Naive B cell (primary cell): Measurements from ENCODE around the gene FGF4. TPM values are rescaled to one million over a fixed set of nuclear protein-coding genes. Genes with fewer than 3 reads are reported as not detected.
"Not testable (repeated sequence)": the region's sequence is repeated elsewhere in the genome, so short reads cannot be mapped to it uniquely, and the experiment has no call there.

Experiments used
- ATAC-seq, 2 donors: fragments of 150-1000 bp; cut with Tn5 transposase; 2 replicates each; pipeline ENCODE4 v1.10.0; 2021; ENCODE audit warnings: low read depth in 2 of 2, mild to moderate bottlenecking in 2 of 2, moderate library complexity in 2 of 2
- DNase-seq: peaks from one replicate; pipeline ENCODE4 v3.0.0; 2022
- H3K27ac Mint-ChIP-seq, 6 donors: one replicate each; pipeline ENCODE4 v1.8.0; 2020 to 2022; ENCODE audit warnings: mild to moderate bottlenecking in 6 of 6, mixed read lengths in 6 of 6, moderate library complexity in 5 of 6, inconsistent platforms in 2 of 6
- H3K27me3 Mint-ChIP-seq, 3 donors: one replicate each; pipeline ENCODE4 v1.8.0; 2021 to 2022; ENCODE audit warnings: mixed read lengths in 3 of 3, mild to moderate bottlenecking in 1 of 3
- H3K36me3 Mint-ChIP-seq, 2 donors: one replicate each; pipeline ENCODE4 v1.8.0; 2020 to 2022; ENCODE audit warnings: mixed read lengths in 2 of 2, inconsistent platforms in 1 of 2, mild to moderate bottlenecking in 1 of 2
- H3K4me1 Mint-ChIP-seq, 3 donors: one replicate each; pipeline ENCODE4 v1.8.0; 2020 to 2022; ENCODE audit warnings: mixed read lengths in 3 of 3, inconsistent platforms in 1 of 3, mild to moderate bottlenecking in 1 of 3, moderate library complexity in 1 of 3
- H3K4me3 Mint-ChIP-seq, 8 donors: one replicate each; pipeline ENCODE4 v1.8.0; 2020 to 2022; ENCODE audit warnings: mild to moderate bottlenecking in 8 of 8, mixed read lengths in 8 of 8, moderate library complexity in 8 of 8, inconsistent platforms in 2 of 8
- H3K9me3 Mint-ChIP-seq, 7 donors: one replicate each; pipeline ENCODE4 v1.8.0; 2020 to 2022; ENCODE audit warnings: mixed read lengths in 7 of 7, mild to moderate bottlenecking in 5 of 7, inconsistent platforms in 2 of 7, moderate library complexity in 1 of 7
- polyA plus RNA-seq, 6 donors: library from polyadenylated mRNA; unstranded; fragments of 300-500 nt; fragmentation: Illumina TruSeq; gene quantifications; one replicate each; pipeline ENCODE4 v1.2.3, GENCODE V29; 2021; ENCODE audit warnings: low read depth in 6 of 6

Gene FGF4
- polyA plus RNA-seq, 6 donors from 2014 or later: not detected

DNA sequence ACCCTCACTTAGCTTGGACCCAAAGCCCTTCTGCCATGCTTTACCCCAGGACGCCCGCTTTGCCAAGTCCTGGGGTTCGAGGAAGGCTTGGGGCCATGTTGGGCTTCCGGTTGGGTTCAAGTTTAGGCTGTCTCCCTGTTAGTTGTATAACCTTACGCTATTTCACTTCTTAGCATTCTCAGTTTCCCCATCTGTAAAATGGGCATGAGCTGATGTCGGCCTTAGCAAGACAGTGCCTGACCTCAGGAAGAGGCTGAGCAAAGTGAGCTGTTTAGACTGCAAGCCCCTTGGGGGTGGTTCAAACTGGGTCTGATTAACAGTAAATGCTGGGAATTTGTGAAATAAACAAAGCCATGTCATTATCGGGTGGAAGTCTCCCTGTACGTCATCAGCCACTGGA is 3.2 kb upstream of the FGF4 start:
- ATAC-seq (no peak), DNase-seq (no peak)
- Mint-ChIP-seq H3K27ac (no peak overlapping the region), H3K4me3 (no peak overlapping the region), H3K27me3 (peaks cover 6 to 43% (median 41%) of the 10 kb centered on the region in 3 donors), H3K9me3 (peaks cover 0 to 3% (median 0%) of the 10 kb centered on the region in 7 donors), H3K4me1 (no peaks in the 10 kb centered on the region), H3K36me3 (no peaks in the 10 kb centered on the region)

DNA sequence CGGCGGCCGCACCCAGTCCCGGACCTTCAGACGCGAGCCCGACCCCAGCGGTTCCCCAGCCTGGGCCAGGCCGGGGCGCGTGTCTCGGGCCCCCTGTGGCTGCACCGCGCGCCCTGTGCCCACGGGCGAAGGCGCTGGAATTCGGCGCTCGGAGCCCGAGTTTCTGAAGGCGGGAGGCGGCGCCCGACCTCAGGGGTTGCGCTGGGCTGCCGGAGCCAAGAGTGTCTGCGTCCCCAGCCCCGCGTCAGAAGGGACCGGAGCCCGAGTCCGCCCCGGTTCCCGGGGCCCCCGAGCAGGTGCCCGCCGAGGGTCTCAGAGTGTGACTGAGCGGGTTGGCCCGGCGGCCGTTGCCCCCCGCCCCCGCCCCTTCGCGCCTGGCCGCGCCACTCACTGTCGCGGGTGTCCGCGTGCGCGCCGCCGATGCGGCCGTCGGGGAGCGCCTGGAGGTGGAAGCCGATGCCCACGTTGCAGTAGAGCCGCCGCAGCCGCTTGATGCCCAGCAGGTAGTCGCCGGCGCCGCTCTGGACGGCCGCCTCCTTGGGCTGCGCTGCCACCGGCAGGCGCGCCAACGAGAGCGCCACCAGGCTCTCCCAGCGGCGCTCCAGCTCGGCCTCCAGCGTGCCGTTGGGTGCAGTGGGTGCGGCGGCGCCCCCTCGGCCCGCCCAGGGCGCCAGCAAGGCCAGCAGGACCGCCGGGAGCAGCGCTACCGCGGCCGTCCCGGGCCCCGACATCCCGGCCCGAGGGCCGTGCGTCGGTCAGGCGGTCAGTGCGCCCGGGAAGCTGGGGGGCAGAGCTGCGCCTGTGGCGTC is 583 bp downstream of the FGF4 start:
- H3K36me3 Mint-ChIP-seq: no peaks in the 10 kb centered on the region
- no peak overlapping the region for H3K27ac Mint-ChIP-seq
- H3K4me3 Mint-ChIP-seq: no peak overlapping the region
- peaks cover 0 to 2% (median 0%) of the 10 kb centered on the region in 7 donors for H3K9me3 Mint-ChIP-seq
- ATAC-seq (no peak), DNase-seq (no peak)
- no peaks in the 10 kb centered on the region for H3K4me1 Mint-ChIP-seq
- peaks cover 22 to 66% (median 48%) of the 10 kb centered on the region in 3 donors for H3K27me3 Mint-ChIP-seq

DNA sequence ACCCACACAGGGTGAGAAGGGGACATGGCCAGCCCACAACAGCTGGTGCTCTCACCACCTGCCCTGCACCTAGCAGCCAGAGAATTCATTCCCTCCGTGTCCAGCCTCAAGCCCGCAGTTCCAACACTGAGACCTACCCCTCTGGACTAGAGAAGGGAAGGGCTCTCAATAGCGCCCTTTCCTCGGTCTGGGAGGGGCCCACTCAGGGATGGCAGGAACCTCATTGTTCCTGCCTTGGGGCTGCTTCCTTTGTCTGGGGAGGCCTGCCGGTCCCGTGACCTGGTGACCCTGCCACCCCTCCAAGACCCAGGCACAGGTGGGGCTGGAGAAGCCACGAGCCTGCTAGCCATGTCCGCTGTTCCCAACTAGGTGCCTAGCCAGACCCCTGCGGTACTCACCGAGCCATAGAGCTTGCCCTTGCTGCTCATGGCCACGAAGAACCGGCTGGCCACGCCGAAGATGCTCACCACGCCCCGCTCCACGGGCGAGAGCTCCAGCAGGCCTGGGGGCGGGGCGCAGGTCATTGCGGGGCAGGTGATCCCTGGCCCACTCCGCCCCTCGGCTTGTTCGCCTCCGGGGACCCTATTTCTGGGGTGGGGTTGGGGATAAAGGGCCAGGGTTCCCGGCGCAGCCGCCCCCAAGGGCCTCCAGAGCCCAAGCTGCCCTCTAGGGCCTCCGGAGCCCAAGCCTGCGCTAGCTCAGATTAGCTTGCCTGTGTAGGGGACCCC is 1.4 kb downstream of the FGF4 start:
- Mint-ChIP-seq H3K4me1 (no peaks in the 10 kb centered on the region), H3K36me3 (no peaks in the 10 kb centered on the region), H3K27me3 (peaks cover 24 to 68% (median 53%) of the 10 kb centered on the region in 3 donors), H3K4me3 (no peak overlapping the region), H3K27ac (no peak overlapping the region), H3K9me3 (peaks cover 0 to 6% (median 0%) of the 10 kb centered on the region in 7 donors)
- DNase-seq (no peak), ATAC-seq (no peak)

DNA sequence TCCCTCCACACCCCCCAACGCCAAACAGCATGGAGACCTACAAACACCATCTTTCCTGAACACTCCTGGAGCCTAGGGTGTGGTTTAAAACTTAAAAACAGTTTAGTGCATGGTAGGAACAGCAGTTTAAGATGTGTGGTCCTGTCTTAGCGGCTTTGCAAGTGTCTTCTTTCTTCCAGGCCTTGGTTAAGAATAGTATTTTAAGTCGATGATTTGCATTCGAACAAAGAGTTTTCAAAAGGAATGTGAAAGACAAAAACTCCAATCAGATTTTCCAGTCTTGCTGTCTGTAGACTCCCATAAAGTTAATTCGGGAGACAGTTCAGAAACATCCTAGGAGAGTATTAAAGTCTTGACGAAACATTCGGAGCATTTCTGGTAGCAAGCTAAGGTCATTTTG is 3.7 kb downstream of the FGF4 start:
- Mint-ChIP-seq H3K36me3 (no peaks in the 10 kb centered on the region), H3K27me3 (peaks cover 21 to 58% (median 43%) of the 10 kb centered on the region in 3 donors), H3K27ac (no peak overlapping the region), H3K4me1 (no peaks in the 10 kb centered on the region), H3K4me3 (no peak overlapping the region), H3K9me3 (peaks cover 0 to 6% (median 0%) of the 10 kb centered on the region in 7 donors)
- ATAC-seq (no peak), DNase-seq (no peak)

GRCh38 chr11:69770540-69770939 is 4.6 kb downstream of the FGF4 start:
- H3K27ac Mint-ChIP-seq: no peak overlapping the region

DNA sequence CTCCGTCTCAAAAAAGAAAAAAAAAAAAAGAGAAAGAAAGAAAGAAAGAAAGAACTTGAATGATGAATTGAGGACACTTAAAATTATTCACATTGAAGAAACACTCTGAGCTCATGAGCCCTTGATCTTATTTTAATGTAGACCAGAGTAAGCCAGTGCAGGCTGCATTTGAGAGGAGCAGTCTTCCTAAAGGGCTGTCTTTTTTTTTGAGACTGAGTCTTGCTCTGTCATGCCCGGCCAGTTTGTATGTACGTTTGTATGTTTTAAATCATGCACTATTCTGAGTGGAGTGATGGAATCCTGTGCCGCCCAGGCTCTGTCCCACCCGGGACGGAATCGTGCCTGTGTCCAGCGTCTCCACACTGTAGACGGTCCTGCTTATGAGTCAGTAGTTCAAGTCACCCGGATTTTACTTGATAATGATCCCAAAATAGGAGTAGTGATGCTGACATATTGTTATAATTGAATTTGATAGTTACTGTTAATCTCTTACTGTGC is 9.6 kb downstream of the FGF4 start:
- Mint-ChIP-seq H3K9me3 (peaks cover 0 to 8% (median 0%) of the 10 kb centered on the region in 7 donors), H3K4me1 (peaks cover 0 to 4% (median 0%) of the 10 kb centered on the region in 3 donors), H3K27me3 (peaks cover 16 to 59% (median 44%) of the 10 kb centered on the region in 3 donors), H3K4me3 (peak overlapping the region in 1 of 8 donors; percentile 18), H3K27ac (no peak overlapping the region), H3K36me3 (no peaks in the 10 kb centered on the region)
- DNase-seq (no peak), ATAC-seq (no peak)

More at GRCh38 chr11:69770540-69770939, 4.6 kb downstream of the FGF4 start:
- H3K36me3 Mint-ChIP-seq: no peaks in the 10 kb centered on the region
- peaks cover 0 to 7% (median 0%) of the 10 kb centered on the region in 7 donors for H3K9me3 Mint-ChIP-seq
- DNase-seq (no peak), ATAC-seq (no peak)
- no peak overlapping the region for H3K4me3 Mint-ChIP-seq
- H3K27me3 Mint-ChIP-seq: peaks cover 24 to 49% (median 34%) of the 10 kb centered on the region in 3 donors
- H3K4me1 Mint-ChIP-seq: no peaks in the 10 kb centered on the region

- not testable (repeated sequence) for H3K9me3 Mint-ChIP-seq, H3K4me1 Mint-ChIP-seq, ATAC-seq, H3K36me3 Mint-ChIP-seq, H3K4me3 Mint-ChIP-seq, DNase-seq, H3K27ac Mint-ChIP-seq
- peaks cover 16 to 56% (median 44%) of the 10 kb centered on the region in 3 donors for H3K27me3 Mint-ChIP-seq
Measured at GRCh38 chr11:69764918-69765317, 10.2 kb downstream of the FGF4 start.

DNA sequence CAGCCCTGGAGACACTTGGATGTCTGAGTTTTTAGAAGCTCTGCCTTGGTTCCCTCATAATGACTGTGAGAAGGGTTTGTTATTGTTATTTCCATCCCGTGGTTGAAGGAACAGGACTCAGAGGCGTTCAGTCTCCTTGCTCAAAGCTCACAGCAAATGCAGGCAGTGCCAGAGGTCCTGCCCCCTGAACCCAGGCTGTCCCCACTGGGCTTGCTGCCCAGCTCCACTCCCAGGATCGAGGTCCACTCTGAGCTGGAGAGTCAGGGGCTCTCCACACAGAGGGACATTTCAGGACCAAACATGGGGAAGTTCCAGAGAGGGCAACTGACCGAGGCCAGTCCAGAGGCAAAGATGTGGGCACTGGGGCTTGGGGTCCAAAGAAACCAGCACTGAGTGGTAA is 14.8 kb downstream of the FGF4 start:
- Mint-ChIP-seq H3K4me3 (no peak overlapping the region), H3K36me3 (peaks cover 0 to 8% of the 10 kb centered on the region in 2 donors), H3K9me3 (peaks cover 0 to 21% (median 6%) of the 10 kb centered on the region in 7 donors), H3K27ac (no peak overlapping the region), H3K27me3 (peaks cover 13 to 56% (median 52%) of the 10 kb centered on the region in 3 donors), H3K4me1 (peaks cover 0 to 4% (median 0%) of the 10 kb centered on the region in 3 donors)
- no peak for DNase-seq
- ATAC-seq: no peak

GRCh38 chr11:69752890-69753289 is 22.3 kb downstream of the FGF4 start:
- no peak for DNase-seq
- no peak for ATAC-seq
- Mint-ChIP-seq H3K27me3 (peaks cover 8 to 24% (median 19%) of the 10 kb centered on the region in 3 donors), H3K27ac (no peak overlapping the region), H3K4me3 (no peak overlapping the region), H3K9me3 (peaks cover 0 to 11% (median 4%) of the 10 kb centered on the region in 7 donors), H3K4me1 (no peaks in the 10 kb centered on the region), H3K36me3 (peaks cover 0 to 8% of the 10 kb centered on the region in 2 donors)

DNA sequence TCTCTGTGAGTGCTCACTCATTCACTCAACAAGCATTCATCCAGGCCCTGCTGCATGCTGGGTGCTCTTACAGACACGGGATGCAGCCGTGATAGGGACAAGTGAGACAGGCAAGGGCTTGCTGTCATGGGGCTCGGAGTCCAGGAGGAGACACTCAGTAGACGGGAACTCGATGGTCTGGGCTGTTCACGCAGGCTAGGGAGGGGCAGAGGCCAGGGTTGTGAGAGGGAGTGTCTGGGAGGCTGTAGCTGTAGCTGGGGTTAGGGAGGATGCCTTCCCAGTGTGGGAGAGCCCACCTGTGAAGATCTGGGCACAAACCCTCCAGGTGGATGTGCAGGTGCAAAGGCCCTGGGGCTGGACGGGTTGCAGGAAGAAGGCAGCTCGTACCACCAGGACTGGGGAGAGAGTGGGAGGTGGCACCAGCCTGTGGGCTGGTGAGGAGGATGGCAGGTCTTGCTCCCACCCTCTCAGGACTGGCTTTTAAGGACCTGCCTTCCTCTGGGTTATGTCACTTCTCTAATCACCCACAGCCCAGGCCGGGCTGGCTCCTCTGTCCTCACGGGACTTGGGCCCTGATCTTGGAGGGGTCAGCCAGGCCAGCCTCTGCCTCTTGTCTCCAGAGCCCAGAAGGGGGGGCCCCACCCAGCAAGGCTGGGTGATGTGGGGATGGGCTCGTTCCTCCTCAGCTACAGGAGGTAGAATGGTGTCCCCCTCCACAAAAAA is 24.1 kb downstream of the FGF4 start:
- Mint-ChIP-seq H3K27ac (no peak overlapping the region), H3K36me3 (peaks cover 0 to 2% of the 10 kb centered on the region in 2 donors), H3K9me3 (peaks cover 0 to 3% (median under 1%) of the 10 kb centered on the region in 7 donors), H3K4me3 (no peak overlapping the region), H3K4me1 (no peaks in the 10 kb centered on the region), H3K27me3 (peaks cover 3 to 21% (median 13%) of the 10 kb centered on the region in 3 donors)
- DNase-seq (no peak), ATAC-seq (no peak)

DNA sequence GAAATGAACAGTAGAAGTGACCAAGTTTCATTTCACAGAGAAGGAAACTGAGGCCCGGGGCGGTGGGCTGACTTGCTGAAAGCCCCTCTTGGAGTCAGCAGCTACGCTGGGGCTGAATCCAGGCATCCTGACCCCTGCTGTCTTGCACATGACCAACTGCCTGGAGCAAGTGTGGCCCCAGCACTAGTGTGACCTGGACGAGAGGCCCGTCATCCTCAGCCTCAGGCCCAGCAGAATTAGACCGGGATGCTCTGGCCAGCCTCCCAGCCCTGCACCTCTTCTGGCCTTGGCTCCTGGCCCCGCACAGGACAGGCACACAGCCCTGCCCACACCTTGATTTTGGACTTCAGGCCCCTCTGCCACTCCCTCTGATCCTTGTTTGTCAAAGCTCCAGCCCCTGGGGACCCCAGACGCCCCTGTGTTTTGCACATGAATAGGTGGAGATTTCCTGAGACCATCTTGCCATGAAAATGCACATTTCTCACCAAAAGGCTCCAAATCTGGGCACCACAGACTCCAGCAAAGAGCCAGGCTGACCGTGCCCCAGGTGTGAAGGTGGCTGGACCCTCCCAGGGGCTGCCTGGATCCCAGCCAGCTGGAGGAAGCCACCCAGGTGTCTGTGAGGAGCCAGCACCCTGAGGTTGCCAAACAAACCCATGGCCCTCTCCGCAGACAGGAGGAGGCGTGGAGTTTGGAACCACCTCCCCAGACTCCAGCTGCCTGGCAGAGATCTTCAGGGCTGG is 24.9 kb downstream of the FGF4 start:
- H3K27ac Mint-ChIP-seq: no peak overlapping the region
- H3K36me3 Mint-ChIP-seq: no peaks in the 10 kb centered on the region
- no peak for DNase-seq
- no peak overlapping the region for H3K4me3 Mint-ChIP-seq
- peaks cover 0 to 1% (median 0%) of the 10 kb centered on the region in 7 donors for H3K9me3 Mint-ChIP-seq
- no peaks in the 10 kb centered on the region for H3K4me1 Mint-ChIP-seq
- no peak for ATAC-seq
- peaks cover 3 to 21% (median 16%) of the 10 kb centered on the region in 3 donors for H3K27me3 Mint-ChIP-seq

- Mint-ChIP-seq H3K4me1 (no peaks in the 10 kb centered on the region), H3K27me3 (peaks cover 3 to 27% (median 24%) of the 10 kb centered on the region in 3 donors), H3K27ac (no peak overlapping the region), H3K36me3 (no peaks in the 10 kb centered on the region), H3K9me3 (peaks cover 0 to 1% (median 0%) of the 10 kb centered on the region in 7 donors), H3K4me3 (no peak overlapping the region)
- DNase-seq (no peak), ATAC-seq (no peak)
Measured at GRCh38 chr11:69748637-69749036, 26.5 kb downstream of the FGF4 start.
